Keratinocyte (primary cell): ENCODE results near the gene ARTN. TPM values are rescaled to one million over a fixed set of nuclear protein-coding genes. Genes with fewer than 3 reads are reported as not detected.

Experiments used
- DNase-seq: peaks from one replicate; pipeline ENCODE4 v3.0.0-alpha.2; 2011; ENCODE audit warnings: low read depth, missing footprints, low spot score
- FAIRE-seq: peaks from 2 replicates; lab custom pipeline; 2011; peaks lifted over from hg19 to GRCh38; lab: Jason Lieb, UNC
- H2AFZ ChIP-seq: 2 replicates; pipeline ENCODE4 v1.6.0; 2012; ENCODE audit warnings: low read length, control low read depth, inconsistent platforms; ENCODE audit not compliant: control insufficient read depth
- H3K27ac ChIP-seq: 2 replicates; pipeline ENCODE4 v1.5.1; 2011; ENCODE audit warnings: low read length; ENCODE audit not compliant: control insufficient read depth, insufficient read depth
- H3K27me3 ChIP-seq: 3 replicates; pipeline ENCODE4 v1.6.0; 2011; ENCODE audit warnings: low read length; ENCODE audit not compliant: control insufficient read depth, insufficient read depth; ENCODE audit errors: extremely low read depth
- H3K36me3 ChIP-seq, 2 experiments: 2 replicates in 1 of 2; 3 replicates in 1 of 2; pipeline ENCODE4 v1.5.1; 2011; ENCODE audit warnings: low read length in 2 of 2, mild to moderate bottlenecking in 1 of 2; ENCODE audit not compliant: control insufficient read depth in 2 of 2, insufficient read depth in 2 of 2; ENCODE audit errors: extremely low read depth in 1 of 2
- H3K4me1 ChIP-seq: 3 replicates; pipeline ENCODE4 v1.5.1; 2011; ENCODE audit warnings: low read length; ENCODE audit not compliant: control insufficient read depth, insufficient read depth; ENCODE audit errors: extremely low read depth
- H3K4me2 ChIP-seq: 3 replicates; pipeline ENCODE4 v1.6.0; 2011; ENCODE audit warnings: low read depth, low read length; ENCODE audit not compliant: control insufficient read depth, insufficient read depth; ENCODE audit errors: extremely low read depth
- H3K4me3 ChIP-seq, 3 experiments: fragments of 200-600 bp in 1 of 3; sonication (generic) in 1 of 3; 2 replicates in 2 of 3; 3 replicates in 1 of 3; pipeline ENCODE4 v1.5.1; 2011 to 2016; ENCODE audit warnings: low read length in 3 of 3, mild to moderate bottlenecking in 3 of 3, control low read depth in 2 of 3, inconsistent platforms in 1 of 3, low read depth in 1 of 3, mixed read lengths in 1 of 3, mixed run types in 1 of 3, moderate library complexity in 1 of 3; ENCODE audit not compliant: control insufficient read depth in 2 of 3, insufficient read depth in 2 of 3; ENCODE audit errors: extremely low read depth in 1 of 3
- H3K79me2 ChIP-seq: 2 replicates; pipeline ENCODE4 v1.6.0; 2012; ENCODE audit warnings: low read length; ENCODE audit not compliant: control insufficient read depth, insufficient read depth
- H3K9ac ChIP-seq: 3 replicates; pipeline ENCODE4 v1.6.0; 2011; ENCODE audit warnings: low read length; ENCODE audit not compliant: control insufficient read depth, insufficient read depth; ENCODE audit errors: extremely low read depth
- H3K9me1 ChIP-seq: 3 replicates; pipeline ENCODE4 v1.6.0; 2011; ENCODE audit warnings: low read length; ENCODE audit not compliant: control insufficient read depth, insufficient read depth; ENCODE audit errors: extremely low read depth
- H3K9me3 ChIP-seq: 2 replicates; pipeline ENCODE4 v1.5.1; 2012; ENCODE audit warnings: low read depth, low read length; ENCODE audit not compliant: control insufficient read depth
- H4K20me1 ChIP-seq: 3 replicates; pipeline ENCODE4 v1.6.0; 2011; ENCODE audit warnings: low read length; ENCODE audit not compliant: control insufficient read depth, insufficient read depth; ENCODE audit errors: extremely low read depth
- CTCF ChIP-seq, 3 experiments: IDR thresholded peaks in 1 of 3; conservative IDR thresholded peaks in 1 of 3; optimal IDR thresholded peaks in 1 of 3; 2 replicates in 2 of 3; 3 replicates in 1 of 3; pipeline versions ENCODE3 to v1.5.1; 2011; ENCODE audit warnings: low read length in 3 of 3, mild to moderate bottlenecking in 3 of 3, moderate library complexity in 2 of 3, control low read depth in 1 of 3, inconsistent platforms in 1 of 3; ENCODE audit not compliant: insufficient read depth in 2 of 3; ENCODE audit errors: extremely low read depth in 1 of 3
- EZH2 ChIP-seq: IDR thresholded peaks from one replicate; pipeline ENCODE4 v1.6.1; 2012; ENCODE audit warnings: inconsistent platforms, mild to moderate bottlenecking, low read length, moderate library complexity
- dilution Hi-C: fragments of 300-500 bp; cut with MboI; formaldehyde crosslinking; loops from one replicate; pipeline ENCODE4 v1.7.0; 2020; ENCODE audit warnings: low sequenced_read_pairs; ENCODE audit not compliant: extremely low pct_ligation_motif_present
- polyA plus RNA-seq, 5 experiments: library from polyadenylated mRNA; depleted of rRNA in 3 of 5; stranded (reverse) in 3 of 5; stranded (forward) in 1 of 5; unstranded in 1 of 5; fragments of >200 nt; gene quantifications; 1 replicate in 1 of 5; 2 replicates in 3 of 5; 3 replicates in 1 of 5; pipeline versions ENCODE4 v1.2.1 to v1.2.3, GENCODE V29; 2011 to 2012; ENCODE audit warnings: missing spikeins in 2 of 5, low read depth in 1 of 5, low replicate concordance in 1 of 5

ARTN gene
- polyA plus RNA-seq, 1 donor (not counting 4 experiments of a cell fraction or from before 2014, with no cell fraction given) = 27.2 TPM

GRCh38 chr1:43962324-43962723 is 28.7 kb downstream of the ARTN start:
- Histone ChIP-seq H3K4me3 (no peak overlapping the region), H3K36me3 (peaks cover 47 to 52% of the 10 kb centered on the region in 2 experiments)
- no peak for FAIRE-seq

DNA sequence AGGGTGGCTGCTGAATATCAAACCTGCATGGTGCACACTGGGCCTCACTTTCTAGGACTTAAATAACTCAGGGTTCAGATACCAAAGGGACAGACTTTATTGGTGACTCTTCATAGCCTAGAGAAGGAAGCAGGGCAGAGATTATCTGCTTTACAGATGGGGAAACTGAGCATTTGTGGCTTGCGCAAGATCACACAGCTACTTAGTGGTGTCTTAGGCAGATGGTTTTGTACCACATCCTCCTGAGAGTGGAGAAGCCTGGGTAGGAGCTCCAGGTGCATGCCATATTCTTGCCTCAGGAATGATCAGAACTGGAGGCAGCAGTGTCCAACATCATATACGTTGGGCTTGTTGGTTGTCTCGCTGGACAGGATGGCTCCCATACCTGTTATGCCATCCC is 29.4 kb downstream of the ARTN start:
- Histone ChIP-seq H3K79me2 (no peaks in the 10 kb centered on the region), H3K4me3 (no peak overlapping the region), H3K9ac (no peak overlapping the region), H3K4me1 (no peaks in the 10 kb centered on the region), H3K27me3 (no peaks in the 10 kb centered on the region), H3K9me1 (no peaks in the 10 kb centered on the region), H3K36me3 (peaks cover 45 to 46% of the 10 kb centered on the region in 2 experiments), H3K4me2 (no peak overlapping the region), H3K27ac (no peak overlapping the region), H2AFZ (no peak overlapping the region), H4K20me1 (no peaks in the 10 kb centered on the region), H3K9me3 (no peaks in the 10 kb centered on the region)
- TF ChIP-seq EZH2 = no peak
- no peak for TF ChIP-seq CTCF (optimal IDR thresholded peaks at IDR 0.05 in 1 of 3, IDR thresholded peaks at IDR 0.05 in 1 of 3, conservative IDR thresholded peaks at IDR 0.05 in 1 of 3; ENCODE audit: extremely low read depth in 1 of 3, insufficient read depth in 2 of 3, low read length in 3 of 3)
- DNase-seq (no peak), FAIRE-seq (no peak)
- dilution Hi-C loops = no loop called here

More at GRCh38 chr1:43962324-43962723, 28.7 kb downstream of the ARTN start:
- no peaks in the 10 kb centered on the region for H3K9me1 ChIP-seq
- no peaks in the 10 kb centered on the region for H3K9me3 ChIP-seq
- no peaks in the 10 kb centered on the region for H3K4me1 ChIP-seq
- no peaks in the 10 kb centered on the region for H3K79me2 ChIP-seq
- H3K9ac ChIP-seq = no peak overlapping the region
- no peak overlapping the region for H2AFZ ChIP-seq
- no peak for TF ChIP-seq EZH2
- TF ChIP-seq CTCF (optimal IDR thresholded peaks at IDR 0.05 in 1 of 3, IDR thresholded peaks at IDR 0.05 in 1 of 3, conservative IDR thresholded peaks at IDR 0.05 in 1 of 3; ENCODE audit: extremely low read depth in 1 of 3, insufficient read depth in 2 of 3, low read length in 3 of 3) = no peak
- no peaks in the 10 kb centered on the region for H4K20me1 ChIP-seq
- H3K4me2 ChIP-seq = no peak overlapping the region
- H3K27ac ChIP-seq = no peak overlapping the region
- dilution Hi-C loops = no loop called here
- no peak for DNase-seq
- H3K27me3 ChIP-seq = no peaks in the 10 kb centered on the region
